Heart right ventricle (tissue), 16 donors: ENCODE results near the gene LHFPL3. TPM values are rescaled to one million over a fixed set of nuclear protein-coding genes. Genes with fewer than 3 reads are reported as not detected.

ENCODE experiments used
- ATAC-seq, 8 donors: fragments of 200-7000 bp; cut with Tn5 transposase; one replicate each; pipeline ENCODE4 v1.9.1; 2020; ENCODE audit warnings: mild to moderate bottlenecking in 8 of 8, moderate library complexity in 8 of 8, moderate number of reproducible peaks in 1 of 8
- DNase-seq, 2 donors: peaks; one replicate each; pipeline ENCODE4 v3.0.0-alpha.2; 2020
- H3K27ac ChIP-seq, 10 donors: fragments of 200-600 bp; sonication (generic) in 2 of 10; one replicate each; pipeline versions ENCODE4 v1.5.0 to v1.8.0; 2020 to 2022; ENCODE audit warnings: mild to moderate bottlenecking in 3 of 10
- H3K27me3 ChIP-seq, 7 donors: fragments of 200-600 bp; one replicate each; pipeline ENCODE4 v1.8.0; 2021 to 2022; ENCODE audit warnings: mild to moderate bottlenecking in 2 of 7
- H3K36me3 ChIP-seq, 9 donors: fragments of 200-600 bp; sonication (generic) in 1 of 9; one replicate each; pipeline versions ENCODE4 v1.5.0 to v1.8.0; 2020 to 2022; ENCODE audit warnings: mild to moderate bottlenecking in 2 of 9
- H3K4me1 ChIP-seq, 9 donors: fragments of 200-600 bp; sonication (generic) in 1 of 9; one replicate each; pipeline versions ENCODE4 v1.5.0 to v1.8.0; 2020 to 2022; ENCODE audit warnings: mild to moderate bottlenecking in 4 of 9
- H3K4me3 ChIP-seq, 10 donors: fragments of 200-600 bp; sonication (generic) in 2 of 10; one replicate each; pipeline versions ENCODE4 v1.5.0 to v1.8.0; 2020 to 2022; ENCODE audit warnings: mild to moderate bottlenecking in 7 of 10, moderate library complexity in 2 of 10
- H3K9me3 ChIP-seq, 11 donors: fragments of 200-600 bp in 10 of 11; sonication (generic) in 2 of 11; one replicate each; pipeline versions ENCODE4 v1.5.0 to v1.8.0; 2013 to 2022; ENCODE audit warnings: mild to moderate bottlenecking in 2 of 11, control low read depth in 1 of 11, moderate library complexity in 1 of 11
- WGBS, 2 donors: extraction: QIAGEN DNeasy Blood & Tissue Kit; methylation state at CpG; one replicate each; pipeline ENCODE4 v1.1.7; 2013; ENCODE audit warnings: inconsistent platforms in 1 of 2; 5-methylcytosine and 5-hydroxymethylcytosine counted together
- intact Hi-C, 10 donors: fragments of 100-400 bp; cut with DNase I; formaldehyde crosslinking; loops; one replicate each; pipeline versions ENCODE4 v1.11.1 to v1.14.2; 2022
- polyA plus RNA-seq, 2 donors: library from polyadenylated mRNA; stranded (reverse); fragments of 200-250 nt; gene quantifications; one replicate each; pipeline ENCODE4 v1.2.3, GENCODE V29; 2013
- total RNA-seq, 10 donors: library from RNA; stranded (reverse); fragmentation: NEBNext Ultra II Directional in 3 of 10; extraction: Animal tissue kit (Norgen Biotek cat#: 25700) in 3 of 10; gene quantifications; one replicate each; pipeline versions ENCODE4 v1.2.1 to v1.2.4, GENCODE V29; 2021 to 2023
- TF ChIP-seq, protein P1 (sequence below), 9 donors: fragments of 200-600 bp; sonication (generic) in 2 of 9; IDR thresholded peaks; one replicate each; pipeline versions ENCODE4 v1.5.0 to v1.8.0; 2021 to 2022; ENCODE audit warnings: antibody characterized with exemption in 9 of 9, mild to moderate bottlenecking in 5 of 9, moderate library complexity in 1 of 9
- donor health status: Arrhythmogenic right ventricular cardiomyopathy.
- donor health status: ischemic (EF 13 %, LVEDD 7.1; RV severe dilation, severe dysfunction).
- donor health status: healthy with polysubstance abuse.
- donor health status: DM: no; HTN: yes; CAD: no.
- donor health status: DM: no; HTN: no; CAD: no.
- donor health status: ischemic (EF 25% LVEDD 6.9; RV normal size, moderate dysfunction).
- donor health status: ischemic (EF 25% LVEDD 5.7; RV mildly dilated, moderate dysfunction).
- donor health status: healthy.
- donor health status: DM: yes; HTN: yes; CAD: no.
- donor health status: Ischemic cardiomyopathy.
- donor health status: ischemic (EF 35%, LVEDD 5.7; RV mildly dilated, moderate dysfunction).
- donor health status: nonischemic (EF 11% LVEDD 7.7; RV severe dilation, severe dysfunction).
- donor health status: DM: yes; HTN: yes; CAD: no.
- donor health status: PGD.
- donor health status: ischemic (EF 29% LVEDD 5.4; RV normal size, mild dysfunction).
- donor health status: nonischemic (EF 23%, LVEDD 6.1; RV moderate dilation, normal function).

Gene LHFPL3
- total and polyA plus RNA-seq, 12 donors, result not detected

GRCh38 chr7:104861729-104862390 is 533.5 kb downstream of the LHFPL3 start:
- no peaks in the 10 kb centered on the region for H3K36me3 ChIP-seq
- H3K4me3 ChIP-seq, result no peak overlapping the region
- peak; percentile 13 to 21 for DNase-seq
- peaks cover 0 to 10% (median 0%) of the 10 kb centered on the region in 11 donors for H3K9me3 ChIP-seq
- no peak overlapping the region for H3K27ac ChIP-seq
- no peaks in the 10 kb centered on the region for H3K4me1 ChIP-seq
- TF ChIP-seq, protein P1, sequence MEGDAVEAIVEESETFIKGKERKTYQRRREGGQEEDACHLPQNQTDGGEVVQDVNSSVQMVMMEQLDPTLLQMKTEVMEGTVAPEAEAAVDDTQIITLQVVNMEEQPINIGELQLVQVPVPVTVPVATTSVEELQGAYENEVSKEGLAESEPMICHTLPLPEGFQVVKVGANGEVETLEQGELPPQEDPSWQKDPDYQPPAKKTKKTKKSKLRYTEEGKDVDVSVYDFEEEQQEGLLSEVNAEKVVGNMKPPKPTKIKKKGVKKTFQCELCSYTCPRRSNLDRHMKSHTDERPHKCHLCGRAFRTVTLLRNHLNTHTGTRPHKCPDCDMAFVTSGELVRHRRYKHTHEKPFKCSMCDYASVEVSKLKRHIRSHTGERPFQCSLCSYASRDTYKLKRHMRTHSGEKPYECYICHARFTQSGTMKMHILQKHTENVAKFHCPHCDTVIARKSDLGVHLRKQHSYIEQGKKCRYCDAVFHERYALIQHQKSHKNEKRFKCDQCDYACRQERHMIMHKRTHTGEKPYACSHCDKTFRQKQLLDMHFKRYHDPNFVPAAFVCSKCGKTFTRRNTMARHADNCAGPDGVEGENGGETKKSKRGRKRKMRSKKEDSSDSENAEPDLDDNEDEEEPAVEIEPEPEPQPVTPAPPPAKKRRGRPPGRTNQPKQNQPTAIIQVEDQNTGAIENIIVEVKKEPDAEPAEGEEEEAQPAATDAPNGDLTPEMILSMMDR (IDR thresholded peaks at IDR 0.05), result no peak
- peak in 5 of 8 donors; percentile 47 to 74 (median 63) for ATAC-seq
- H3K27me3 ChIP-seq, result peaks cover 0 to 43% (median 11%) of the 10 kb centered on the region in 7 donors
- intact Hi-C loops, result no loop called here
- WGBS, 2 donors, result 41 to 43% methylated on average over 5 of the region's 5 CpGs

DNA sequence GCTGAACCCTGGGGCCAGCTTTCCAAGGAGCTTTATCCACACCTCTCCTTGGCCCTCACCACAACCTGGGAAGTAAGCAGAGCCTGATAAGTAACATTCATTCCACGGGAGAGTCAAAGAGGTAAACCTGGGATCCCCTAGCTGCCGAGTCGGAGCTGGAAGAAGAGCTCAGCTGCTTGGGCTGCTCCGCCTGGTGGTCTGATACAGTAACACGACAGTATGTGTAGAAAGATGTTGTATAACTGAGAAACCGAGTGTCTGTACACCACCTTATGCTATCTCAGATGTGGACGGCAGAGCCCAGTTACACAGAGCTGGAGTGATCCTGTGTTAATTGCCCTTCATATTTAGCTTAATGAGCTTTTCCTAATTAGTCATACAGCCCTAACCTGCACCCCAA is 534.3 kb downstream of the LHFPL3 start:
- H3K4me1 ChIP-seq, result no peaks in the 10 kb centered on the region
- peaks cover 0 to 35% (median 11%) of the 10 kb centered on the region in 7 donors for H3K27me3 ChIP-seq
- no peak for ATAC-seq
- peaks cover 0 to 10% (median 0%) of the 10 kb centered on the region in 11 donors for H3K9me3 ChIP-seq
- no peak for DNase-seq
- no peak overlapping the region for H3K4me3 ChIP-seq
- WGBS, 2 donors, result 56 to 62% methylated on average over 7 of the region's 7 CpGs
- intact Hi-C loops, result no loop called here
- no peaks in the 10 kb centered on the region for H3K36me3 ChIP-seq
- TF ChIP-seq, protein P1 (IDR thresholded peaks at IDR 0.05), result peak in 1 of 9 donors; percentile 19
- no peak overlapping the region for H3K27ac ChIP-seq

DNA sequence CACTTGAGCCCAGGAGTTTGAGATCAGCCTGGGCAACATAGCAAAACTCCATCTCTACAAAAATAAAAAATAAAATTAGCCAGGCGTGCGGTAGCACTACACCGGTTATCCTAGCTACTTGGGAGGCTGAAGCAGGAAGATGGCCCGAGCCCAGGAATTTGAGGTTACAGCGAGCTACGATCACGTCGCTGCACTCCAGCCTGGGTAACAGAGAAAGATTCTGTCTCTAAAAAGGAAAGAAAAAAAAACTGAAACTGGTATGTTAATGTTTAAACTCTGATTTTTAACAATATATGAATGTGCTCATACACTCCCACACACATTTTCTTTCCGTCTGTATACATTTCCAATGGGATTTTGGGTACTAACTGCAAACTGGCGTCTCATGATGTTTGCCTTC is 545.0 kb downstream of the LHFPL3 start:
- no peaks in the 10 kb centered on the region for H3K27me3 ChIP-seq
- WGBS, 2 donors, result 64 to 73% methylated on average over 10 of the region's 10 CpGs
- no peaks in the 10 kb centered on the region for H3K36me3 ChIP-seq
- no peaks in the 10 kb centered on the region for H3K9me3 ChIP-seq
- H3K4me1 ChIP-seq, result no peaks in the 10 kb centered on the region
- H3K4me3 ChIP-seq, result no peak overlapping the region
- TF ChIP-seq, protein P1 (IDR thresholded peaks at IDR 0.05), result no peak
- no peak overlapping the region for H3K27ac ChIP-seq
- DNase-seq (no peak), ATAC-seq (no peak)
- intact Hi-C loops, result no loop called here

DNA sequence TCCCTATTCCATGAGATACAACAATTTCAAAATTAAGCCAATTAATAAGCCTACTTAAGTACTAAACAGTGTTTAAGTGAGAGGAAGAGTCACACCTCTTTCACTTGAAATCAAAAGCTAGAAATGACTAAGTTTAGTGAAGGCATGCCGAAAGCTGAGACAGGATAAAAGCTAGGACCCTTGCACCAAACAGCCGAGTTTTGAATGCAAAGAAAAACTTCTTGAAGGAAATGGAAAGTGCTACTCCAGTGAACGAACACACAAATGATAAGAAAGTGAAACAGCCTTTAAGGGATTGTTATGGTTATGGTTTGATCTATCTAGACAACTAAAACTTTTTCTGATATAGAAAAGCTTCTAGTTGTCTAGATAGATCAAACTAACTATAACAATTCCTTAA is 550.2 kb downstream of the LHFPL3 start:
- TF ChIP-seq, protein P1 (IDR thresholded peaks at IDR 0.05), result no peak
- H3K27me3 ChIP-seq, result no peaks in the 10 kb centered on the region
- no peak for ATAC-seq
- intact Hi-C loops, result no loop called here
- peaks cover 0 to 16% (median 6%) of the 10 kb centered on the region in 11 donors for H3K9me3 ChIP-seq
- no peak overlapping the region for H3K4me3 ChIP-seq
- DNase-seq, result no peak
- peaks cover 0 to 12% (median 6%) of the 10 kb centered on the region in 9 donors for H3K4me1 ChIP-seq
- H3K36me3 ChIP-seq, result no peaks in the 10 kb centered on the region
- 74 to 75% methylated on average over 3 of the region's 3 CpGs for WGBS, 2 donors
- no peak overlapping the region for H3K27ac ChIP-seq
